Caco-2 (cell line): ENCODE measurements around the gene GRM5. TPM values are rescaled to one million over a fixed set of nuclear protein-coding genes. Genes with fewer than 3 reads are reported as not detected.

ENCODE experiments used
- BruUV-seq: library from RNA; stranded (reverse); fragments of 400-500 nt; replicated peaks from 2 replicates; lab custom pipeline; 2021; lab: Mats Ljungman, UMichigan
- CTCF ChIA-PET: fragments of 300-600 bp; sonication (Branson Sonifier 250); formaldehyde crosslinking; loops from one replicate; lab custom pipeline; 2022; ENCODE audit warnings: antibody characterized with exemption; lab: Charles Lee
- POLR2A ChIA-PET: fragments of 300-600 bp; sonication (Branson Sonifier 250); formaldehyde crosslinking; loops from one replicate; lab custom pipeline; 2022; ENCODE audit warnings: antibody characterized with exemption; lab: Charles Lee
- DNase-seq, 2 experiments: peaks; one replicate each; pipeline versions ENCODE4 v3.0.0 to v3.0.0-alpha.2; 2020 to 2022
- H3K27me3 ChIP-seq: replicated peaks from 2 replicates; pipeline ENCODE4 v1.6.0; 2011; ENCODE audit warnings: low read length; ENCODE audit not compliant: control insufficient read depth, insufficient read depth
- H3K36me3 ChIP-seq: 2 replicates; pipeline ENCODE4 v1.5.1; 2011; ENCODE audit warnings: low read length; ENCODE audit not compliant: control insufficient read depth, insufficient read depth
- H3K4me1 ChIP-seq: fragments of 250-450 bp; sonication (Bioruptor Pico); 2 replicates; pipeline ENCODE4 v1.5.1; 2020; ENCODE audit warnings: mild to moderate bottlenecking
- H3K4me3 ChIP-seq: 2 replicates; pipeline ENCODE4 v1.5.1; 2011; ENCODE audit warnings: low read depth, mild to moderate bottlenecking, control low read depth, low read length
- H3K9me3 ChIP-seq: fragments of 250-450 bp; sonication (Bioruptor Pico); 2 replicates; pipeline ENCODE4 v1.5.1; 2020; ENCODE audit warnings: mild to moderate bottlenecking, moderate library complexity
- H3K27ac Mint-ChIP-seq: one replicate; pipeline ENCODE4 v1.8.0; 2022; ENCODE audit warnings: mixed read lengths; ENCODE audit not compliant: unreplicated experiment
- H3K27me3 Mint-ChIP-seq: one replicate; pipeline ENCODE4 v1.8.0; 2022; ENCODE audit warnings: mixed read lengths; ENCODE audit not compliant: insufficient read depth, unreplicated experiment
- H3K36me3 Mint-ChIP-seq: one replicate; pipeline ENCODE4 v1.8.0; 2022; ENCODE audit warnings: mild to moderate bottlenecking, mixed read lengths; ENCODE audit not compliant: insufficient read depth, unreplicated experiment
- H3K4me1 Mint-ChIP-seq: one replicate; pipeline ENCODE4 v1.8.0; 2022; ENCODE audit warnings: low read depth, mixed read lengths; ENCODE audit not compliant: unreplicated experiment
- H3K4me3 Mint-ChIP-seq: one replicate; pipeline ENCODE4 v1.8.0; 2022; ENCODE audit warnings: mild to moderate bottlenecking, moderate library complexity, mixed read lengths; ENCODE audit not compliant: unreplicated experiment
- H3K9me3 Mint-ChIP-seq: one replicate; pipeline ENCODE4 v1.8.0; 2022; ENCODE audit warnings: mixed read lengths; ENCODE audit not compliant: unreplicated experiment
- intact Hi-C: fragments of 100-400 bp; cut with micrococcal nuclease; formaldehyde crosslinking; loops from one replicate; pipeline ENCODE4 v1.10.0; 2022; ENCODE audit not compliant: unreplicated experiment
- total RNA-seq: library from RNA; stranded (reverse); gene quantifications from 2 replicates; pipeline ENCODE4 v1.2.3, GENCODE V29; 2022
- TF ChIP-seq, protein P1 (sequence below), 2 experiments: fragments of 200-600 bp in 1 of 2; IDR thresholded peaks; 1 replicate in 1 of 2; 2 replicates in 1 of 2; pipeline versions ENCODE4 v1.5.1 to v1.8.0; 2011 to 2022; ENCODE audit warnings: antibody characterized with exemption in 1 of 2, control low read depth in 1 of 2, inconsistent platforms in 1 of 2, low read depth in 1 of 2, low read length in 1 of 2, mild to moderate bottlenecking in 1 of 2, moderate library complexity in 1 of 2; ENCODE audit not compliant: insufficient read depth in 1 of 2, severe bottlenecking in 1 of 2, unreplicated experiment in 1 of 2

GRM5 gene
- total RNA-seq, 1 experiment from 2014 or later, result not detected

DNA sequence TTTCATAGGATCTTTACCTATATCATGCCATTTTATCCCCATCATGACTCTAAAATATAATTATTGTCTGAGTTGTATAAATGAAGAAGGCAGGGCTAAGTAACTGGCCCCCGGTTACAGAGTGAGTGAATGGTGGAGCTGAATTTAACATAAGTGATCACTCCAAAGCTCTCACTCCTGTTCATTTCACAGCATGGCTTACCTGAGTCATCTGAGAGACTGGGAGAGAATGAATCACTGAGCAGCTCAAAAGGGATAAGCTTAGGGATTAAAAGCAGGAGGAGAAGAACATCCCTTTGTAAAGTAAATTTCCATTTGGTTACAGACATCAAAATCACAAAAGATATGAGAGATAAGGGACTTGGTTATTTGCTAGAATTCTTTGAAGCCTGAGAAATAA is 434.3 kb downstream of the GRM5 start:
- TF ChIP-seq, protein P1, sequence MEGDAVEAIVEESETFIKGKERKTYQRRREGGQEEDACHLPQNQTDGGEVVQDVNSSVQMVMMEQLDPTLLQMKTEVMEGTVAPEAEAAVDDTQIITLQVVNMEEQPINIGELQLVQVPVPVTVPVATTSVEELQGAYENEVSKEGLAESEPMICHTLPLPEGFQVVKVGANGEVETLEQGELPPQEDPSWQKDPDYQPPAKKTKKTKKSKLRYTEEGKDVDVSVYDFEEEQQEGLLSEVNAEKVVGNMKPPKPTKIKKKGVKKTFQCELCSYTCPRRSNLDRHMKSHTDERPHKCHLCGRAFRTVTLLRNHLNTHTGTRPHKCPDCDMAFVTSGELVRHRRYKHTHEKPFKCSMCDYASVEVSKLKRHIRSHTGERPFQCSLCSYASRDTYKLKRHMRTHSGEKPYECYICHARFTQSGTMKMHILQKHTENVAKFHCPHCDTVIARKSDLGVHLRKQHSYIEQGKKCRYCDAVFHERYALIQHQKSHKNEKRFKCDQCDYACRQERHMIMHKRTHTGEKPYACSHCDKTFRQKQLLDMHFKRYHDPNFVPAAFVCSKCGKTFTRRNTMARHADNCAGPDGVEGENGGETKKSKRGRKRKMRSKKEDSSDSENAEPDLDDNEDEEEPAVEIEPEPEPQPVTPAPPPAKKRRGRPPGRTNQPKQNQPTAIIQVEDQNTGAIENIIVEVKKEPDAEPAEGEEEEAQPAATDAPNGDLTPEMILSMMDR (IDR thresholded peaks at IDR 0.05; ENCODE audit: insufficient read depth in 1 of 2, low read depth in 1 of 2, low read length in 1 of 2, severe bottlenecking in 1 of 2, unreplicated experiment in 1 of 2), result no peak
- POLR2A ChIA-PET, result no interaction called here
- Histone ChIP-seq H3K4me3 (no peak overlapping the region), H3K9me3 (no peaks in the 10 kb centered on the region), H3K27me3 (no peaks in the 10 kb centered on the region), H3K36me3 (no peaks in the 10 kb centered on the region), H3K4me1 (no peaks in the 10 kb centered on the region)
- H3K27ac Mint-ChIP-seq, result no peak overlapping the region
- H3K4me3 Mint-ChIP-seq, result no peak overlapping the region
- CTCF ChIA-PET, result no interaction called here
- H3K27me3 Mint-ChIP-seq, result peaks cover 2% of the 10 kb centered on the region
- BruUV-seq, result no TSS peak
- intact Hi-C loops, result no loop called here
- H3K9me3 Mint-ChIP-seq, result no peaks in the 10 kb centered on the region
- DNase-seq, result no peak
- H3K36me3 Mint-ChIP-seq, result no peaks in the 10 kb centered on the region
- H3K4me1 Mint-ChIP-seq, result peaks cover 5% of the 10 kb centered on the region

GRCh38 chr11:88629496-88629895 is 436.3 kb downstream of the GRM5 start:
- BruUV-seq, result no TSS peak
- Mint-ChIP-seq H3K27ac (no peak overlapping the region), H3K4me3 (no peak overlapping the region), H3K36me3 (no peaks in the 10 kb centered on the region), H3K4me1 (peaks cover 5% of the 10 kb centered on the region), H3K27me3 (peaks cover 2% of the 10 kb centered on the region), H3K9me3 (no peaks in the 10 kb centered on the region)
- ChIA-PET POLR2A (no interaction called here), CTCF (no interaction called here)
- Histone ChIP-seq H3K36me3 (no peaks in the 10 kb centered on the region), H3K27me3 (no peaks in the 10 kb centered on the region), H3K4me1 (no peaks in the 10 kb centered on the region), H3K9me3 (no peaks in the 10 kb centered on the region), H3K4me3 (no peak overlapping the region)
- TF ChIP-seq, protein P1 (IDR thresholded peaks at IDR 0.05; ENCODE audit: insufficient read depth in 1 of 2, low read depth in 1 of 2, low read length in 1 of 2, severe bottlenecking in 1 of 2, unreplicated experiment in 1 of 2), result no peak
- no peak for DNase-seq
- intact Hi-C loops, result no loop called here

DNA sequence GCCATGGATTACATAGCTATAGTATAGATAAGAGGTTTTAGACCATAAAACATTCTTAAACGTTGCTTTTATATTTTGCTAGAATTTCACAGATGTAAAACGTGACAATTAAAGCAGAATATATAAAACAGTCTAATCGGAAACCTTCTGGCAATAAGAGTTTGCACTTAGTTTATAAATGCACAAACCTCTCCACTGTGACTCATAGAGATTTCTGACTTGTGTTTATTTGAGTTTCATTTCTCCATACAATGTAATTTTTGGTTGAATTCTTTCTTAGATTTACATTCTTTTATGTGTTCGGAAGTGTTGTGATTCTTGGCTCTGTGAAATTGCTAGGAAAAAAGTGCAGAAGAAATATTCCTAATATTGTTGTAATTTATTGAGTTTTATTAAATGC is 439.6 kb downstream of the GRM5 start:
- Mint-ChIP-seq H3K4me1 (peaks cover 5% of the 10 kb centered on the region), H3K27me3 (peaks cover 4% of the 10 kb centered on the region), H3K4me3 (no peak overlapping the region), H3K36me3 (no peaks in the 10 kb centered on the region), H3K9me3 (no peaks in the 10 kb centered on the region), H3K27ac (no peak overlapping the region)
- ChIA-PET POLR2A (no interaction called here), CTCF (no interaction called here)
- intact Hi-C loops, result no loop called here
- Histone ChIP-seq H3K9me3 (no peaks in the 10 kb centered on the region), H3K4me3 (no peak overlapping the region), H3K27me3 (no peaks in the 10 kb centered on the region), H3K4me1 (no peaks in the 10 kb centered on the region), H3K36me3 (no peaks in the 10 kb centered on the region)
- BruUV-seq, result no TSS peak
- DNase-seq, result no peak
- TF ChIP-seq, protein P1 (IDR thresholded peaks at IDR 0.05; ENCODE audit: insufficient read depth in 1 of 2, low read depth in 1 of 2, low read length in 1 of 2, severe bottlenecking in 1 of 2, unreplicated experiment in 1 of 2), result no peak
